Activated CD4-positive, alpha-beta T cell treated with anti-CD3 and anti-CD28 coated beads for 36 hours (primary cell): Measurements from ENCODE around the gene LSMEM2. TPM values are rescaled to one million over a fixed set of nuclear protein-coding genes. Genes with fewer than 3 reads are reported as not detected.
"Not testable (repeated sequence)": the region's sequence is repeated elsewhere in the genome, so short reads cannot be mapped to it uniquely, and the experiment has no call there.

Experiments
- ATAC-seq: fragments of 200-7000 bp; cut with Tn5 transposase; one replicate; pipeline ENCODE4 v1.10.0; 2021; ENCODE audit warnings: mild to moderate bottlenecking, moderate library complexity
- CTCF ChIA-PET: fragments of 350-600 bp; sonication (Branson Sonifier 250); formaldehyde crosslinking; loops from one replicate; lab custom pipeline; 2021; ENCODE audit warnings: antibody characterized with exemption; lab: Charles Lee
- POLR2A ChIA-PET: fragments of 350-600 bp; sonication (Branson Sonifier 250); formaldehyde crosslinking; loops from one replicate; lab custom pipeline; 2021; ENCODE audit warnings: antibody characterized with exemption, inconsistent platforms; lab: Charles Lee
- DNase-seq: peaks from one replicate; pipeline ENCODE4 v3.0.0-alpha.2; 2020
- H3K27ac Mint-ChIP-seq: one replicate; pipeline ENCODE4 v1.8.0; 2021; ENCODE audit warnings: mixed read lengths
- H3K27me3 Mint-ChIP-seq: one replicate; pipeline ENCODE4 v1.8.0; 2021; ENCODE audit warnings: mixed read lengths
- H3K36me3 Mint-ChIP-seq: one replicate; pipeline ENCODE4 v1.8.0; 2021; ENCODE audit warnings: low read depth, mixed read lengths
- H3K4me1 Mint-ChIP-seq: one replicate; pipeline ENCODE4 v1.8.0; 2021; ENCODE audit warnings: mixed read lengths
- H3K4me3 Mint-ChIP-seq: one replicate; pipeline ENCODE4 v1.8.0; 2021; ENCODE audit warnings: mild to moderate bottlenecking, moderate library complexity, mixed read lengths
- H3K9me3 Mint-ChIP-seq: one replicate; pipeline ENCODE4 v1.8.0; 2021; ENCODE audit warnings: low read depth, mixed read lengths
- intact Hi-C, 2 experiments: fragments of 100-400 bp; cut with DNase I in 1 of 2; cut with micrococcal nuclease in 1 of 2; formaldehyde crosslinking; loops; one replicate each; pipeline versions ENCODE4 v1.14.2 to v1.15.1; 2022 to 2024; cut with DNase I, micrococcal nuclease
- total RNA-seq, 2 experiments: library from RNA; stranded (reverse); gene quantifications; one replicate each; pipeline ENCODE4 v1.2.3, GENCODE V29; 2021

Gene LSMEM2
- total RNA-seq, 2 experiments from 2014 or later = not detected

DNA sequence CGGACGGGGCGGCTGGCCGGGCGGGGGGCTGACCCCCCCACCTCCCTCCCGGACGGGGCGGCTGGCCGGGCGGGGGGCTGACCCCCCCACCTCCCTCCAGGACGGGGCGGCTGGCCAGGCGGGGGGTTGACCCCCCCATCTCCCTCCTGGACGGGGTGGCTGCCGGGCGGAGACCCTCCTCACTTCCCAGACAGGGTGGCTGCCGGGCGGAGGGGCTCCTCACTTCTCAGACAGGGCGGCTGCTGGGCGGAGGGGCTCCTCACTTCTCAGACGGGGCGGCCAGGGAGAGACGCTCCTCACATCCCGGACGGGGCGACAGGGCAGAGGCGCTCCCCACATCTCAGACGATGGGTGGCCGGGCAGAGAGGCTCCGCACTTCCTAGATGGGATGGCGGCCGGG, 33.2 kb downstream of the LSMEM2 start:
- H3K36me3 Mint-ChIP-seq, CTCF ChIA-PET, DNase-seq, POLR2A ChIA-PET, H3K27me3 Mint-ChIP-seq, ATAC-seq, H3K4me3 Mint-ChIP-seq, H3K27ac Mint-ChIP-seq, H3K9me3 Mint-ChIP-seq, intact Hi-C loops: not testable (repeated sequence)
- H3K4me1 Mint-ChIP-seq = peaks cover 12% of the 10 kb centered on the region

DNA sequence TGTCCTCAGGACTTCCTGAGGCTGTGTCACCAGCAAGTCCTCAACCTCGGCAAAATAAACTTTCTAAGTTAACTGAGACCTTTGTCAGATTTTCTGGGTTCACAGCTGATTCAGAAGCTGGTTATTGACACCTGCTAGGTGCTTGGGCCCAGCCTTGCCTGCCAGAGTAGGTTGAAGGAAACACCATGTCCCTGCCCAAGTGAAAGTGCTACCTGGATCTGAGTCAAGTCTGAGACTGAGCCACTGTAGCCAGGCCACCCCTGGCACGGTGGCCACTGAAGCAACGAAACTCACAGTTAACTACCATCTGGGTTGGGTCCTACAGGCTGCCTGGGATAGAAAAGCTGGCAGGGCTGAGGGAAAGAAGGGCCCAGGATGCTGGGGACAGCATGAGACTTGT, 35.5 kb downstream of the LSMEM2 start:
- Mint-ChIP-seq H3K27me3 (no peaks in the 10 kb centered on the region), H3K27ac (no peak overlapping the region), H3K4me1 (peaks cover 25% of the 10 kb centered on the region), H3K36me3 (peaks cover 1% of the 10 kb centered on the region), H3K9me3 (no peaks in the 10 kb centered on the region), H3K4me3 (no peak overlapping the region)
- ATAC-seq = no peak
- CTCF ChIA-PET = interaction anchor here (0.6 to 1.0 kb wide), 4 partner anchors 12 to 335 kb away, joined by 3 to 4 read pairs (median 4); no protein-coding TSS in a partner anchor
- DNase-seq = no peak
- intact Hi-C loops = no loop called here
- POLR2A ChIA-PET = no interaction called here

DNA sequence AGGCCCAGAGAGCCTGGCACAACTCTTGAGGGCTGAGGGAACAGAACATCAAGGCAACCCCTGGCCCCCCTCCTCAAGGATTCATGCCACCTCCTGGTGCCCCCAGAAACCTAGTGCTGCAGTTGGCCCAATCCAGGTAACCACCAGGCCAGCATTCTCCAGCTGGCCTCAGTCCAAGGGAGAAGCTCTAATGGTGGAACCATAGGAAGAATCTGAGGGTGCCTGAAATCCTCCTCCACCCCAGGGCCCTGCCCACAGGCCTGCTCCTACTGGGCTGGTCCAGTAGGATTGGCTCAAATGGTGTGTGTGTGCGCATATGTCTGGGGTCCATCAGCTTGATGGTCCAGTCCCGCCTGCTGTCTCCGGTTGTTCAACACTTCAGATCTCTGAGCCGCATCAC, 35.9 kb downstream of the LSMEM2 start:
- no peak for DNase-seq
- peaks cover under 1% of the 10 kb centered on the region for H3K36me3 Mint-ChIP-seq

DNA sequence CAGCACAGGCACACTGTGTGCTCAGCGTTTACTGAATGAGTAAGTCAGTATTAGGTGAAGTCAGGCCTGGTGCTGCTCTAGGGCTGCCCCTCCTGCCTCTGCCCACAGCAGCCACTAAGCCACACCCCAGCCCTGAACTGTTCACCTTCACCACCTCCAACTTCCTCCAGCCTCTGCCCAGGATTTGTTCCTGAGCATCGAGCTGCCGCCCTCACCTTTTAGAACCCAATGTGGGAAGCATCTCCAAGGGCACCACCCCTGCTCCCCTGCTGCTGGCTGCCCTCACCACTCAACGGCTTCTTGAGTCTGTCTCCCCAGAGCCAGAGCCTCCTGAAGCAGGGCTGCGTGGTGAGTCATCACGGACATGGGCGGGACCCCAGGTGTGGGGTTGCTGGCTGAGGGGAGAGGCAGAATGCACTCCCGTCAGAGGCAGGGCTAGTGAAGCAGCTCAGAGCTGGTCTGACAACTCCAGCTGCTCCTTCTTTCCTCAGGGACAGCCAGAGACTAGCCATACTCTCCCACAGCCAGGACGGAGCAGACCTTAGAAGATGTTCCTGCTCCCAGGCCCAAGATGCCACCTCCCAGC, 37.9 kb downstream of the LSMEM2 start:
- ATAC-seq = peak; percentile 46
- intact Hi-C loops = no loop called here
- Mint-ChIP-seq H3K27ac (peak overlapping the region; percentile 38), H3K9me3 (no peaks in the 10 kb centered on the region), H3K4me1 (peaks cover 37% of the 10 kb centered on the region), H3K4me3 (no peak overlapping the region), H3K27me3 (no peaks in the 10 kb centered on the region), H3K36me3 (no peaks in the 10 kb centered on the region)
- DNase-seq = peak; percentile 70
- POLR2A ChIA-PET = no interaction called here
- CTCF ChIA-PET = interaction anchor here (0.6 to 1.5 kb wide), 4 partner anchors 10 to 364 kb away, joined by 3 to 4 read pairs (median 4); no protein-coding TSS in a partner anchor

More for the DNA sequence above, 35.9 kb downstream of the LSMEM2 start:
- ATAC-seq = no peak
- H3K27ac Mint-ChIP-seq = no peak overlapping the region
- no peaks in the 10 kb centered on the region for H3K27me3 Mint-ChIP-seq
- POLR2A ChIA-PET = interaction anchor here (0.6 kb wide), 1 partner anchor 10 kb away, joined by 3 read pairs; no protein-coding TSS in a partner anchor
- no peak overlapping the region for H3K4me3 Mint-ChIP-seq
- CTCF ChIA-PET = interaction anchor here (0.6 to 1.1 kb wide), 5 partner anchors 12 to 335 kb away, joined by 3 to 4 read pairs (median 3); no protein-coding TSS in a partner anchor
- intact Hi-C loops = no loop called here
- peaks cover 29% of the 10 kb centered on the region for H3K4me1 Mint-ChIP-seq
- H3K9me3 Mint-ChIP-seq = no peaks in the 10 kb centered on the region

DNA sequence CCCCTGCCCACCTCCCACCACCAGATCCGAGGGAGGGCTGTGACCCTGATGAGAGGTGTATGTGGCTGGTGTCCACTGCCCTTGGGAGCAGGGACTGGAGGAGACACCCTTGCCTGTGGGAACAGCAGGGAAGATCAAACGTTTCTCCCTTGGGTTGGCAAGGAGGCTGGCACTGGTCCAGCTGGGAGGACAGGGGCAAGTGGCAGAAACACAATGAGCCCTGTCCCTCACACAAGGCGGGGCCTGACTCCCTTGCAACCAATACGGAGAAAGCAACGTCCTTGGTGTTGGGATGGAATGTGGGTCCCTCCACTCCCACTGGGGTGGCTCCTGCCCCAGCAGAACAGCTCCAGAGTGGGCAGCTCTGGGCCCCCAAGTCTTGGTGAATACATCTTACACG, 38.4 kb downstream of the LSMEM2 start:
- POLR2A ChIA-PET = no interaction called here
- no peaks in the 10 kb centered on the region for H3K27me3 Mint-ChIP-seq
- no peak for DNase-seq
- peak overlapping the region; percentile 38 for H3K27ac Mint-ChIP-seq
- ATAC-seq = no peak
- CTCF ChIA-PET = interaction anchor here (0.5 to 1.5 kb wide), 3 partner anchors 11 to 363 kb away, joined by 3 to 4 read pairs (median 3); no protein-coding TSS in a partner anchor
- H3K4me3 Mint-ChIP-seq = no peak overlapping the region
- H3K36me3 Mint-ChIP-seq = no peaks in the 10 kb centered on the region
- intact Hi-C loops = no loop called here
- H3K4me1 Mint-ChIP-seq = peaks cover 37% of the 10 kb centered on the region
- no peaks in the 10 kb centered on the region for H3K9me3 Mint-ChIP-seq

DNA sequence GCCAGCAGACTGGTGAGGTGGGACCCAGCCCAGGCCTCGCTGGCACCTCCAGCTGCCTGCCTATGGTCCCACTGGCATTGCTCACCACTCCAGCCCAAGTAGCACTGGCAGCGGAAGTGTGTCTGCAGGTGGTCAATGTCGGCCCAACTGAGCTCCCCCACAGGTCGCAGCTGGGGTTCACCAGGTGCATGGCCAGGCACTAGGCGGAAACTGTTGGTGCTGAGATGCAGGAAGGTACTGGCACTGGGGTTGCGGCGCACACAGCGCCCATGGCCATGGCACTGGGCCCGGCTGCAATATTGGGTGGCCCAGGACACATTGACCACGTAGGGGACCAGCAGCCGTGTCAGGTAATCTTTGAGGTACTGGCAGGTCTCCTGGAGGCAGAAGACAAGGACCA, 39.3 kb downstream of the LSMEM2 start:
- H3K9me3 Mint-ChIP-seq = no peaks in the 10 kb centered on the region

DNA sequence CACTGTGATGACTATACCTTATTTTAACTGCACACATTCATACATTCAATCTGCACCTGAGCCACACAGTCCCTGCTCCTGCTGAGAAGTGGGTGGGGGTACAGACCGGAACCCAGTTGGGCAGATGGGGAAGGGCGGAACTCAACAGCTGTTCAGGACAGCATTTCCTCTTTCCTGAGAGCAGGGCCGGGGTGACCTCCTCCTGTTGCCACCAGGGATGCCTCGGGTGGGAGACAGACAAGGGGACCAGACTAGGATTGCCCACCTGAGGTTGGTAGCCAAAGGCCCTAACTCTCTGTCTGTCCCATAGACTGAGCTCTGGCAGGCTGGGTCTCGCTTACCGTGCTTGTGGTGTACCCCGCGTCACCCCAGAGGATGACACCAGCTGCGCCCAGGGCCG, 39.7 kb downstream of the LSMEM2 start:
- POLR2A ChIA-PET = interaction anchor here (0.6 kb wide), 1 partner anchor 19 kb away, joined by 3 read pairs; no protein-coding TSS in a partner anchor
- DNase-seq (no peak), ATAC-seq (no peak)
- Mint-ChIP-seq H3K27ac (no peak overlapping the region), H3K27me3 (no peaks in the 10 kb centered on the region), H3K4me1 (peaks cover 40% of the 10 kb centered on the region), H3K4me3 (no peak overlapping the region), H3K36me3 (no peaks in the 10 kb centered on the region), H3K9me3 (no peaks in the 10 kb centered on the region)
- CTCF ChIA-PET = interaction anchor here (0.5 to 2.9 kb wide), 4 partner anchors 9 to 1622 kb away, joined by 3 to 11 read pairs (median 4); partner anchors contain the start of genes HYAL3, NAA80 and TUSC2
- intact Hi-C loops = no loop called here

More for the DNA sequence above, 39.3 kb downstream of the LSMEM2 start:
- H3K4me1 Mint-ChIP-seq = peaks cover 40% of the 10 kb centered on the region
- CTCF ChIA-PET = interaction anchor here (0.5 to 2.9 kb wide), 4 partner anchors 10 to 1623 kb away, joined by 3 to 11 read pairs (median 4); partner anchors contain the start of genes HYAL3, NAA80 and TUSC2
- no peak overlapping the region for H3K27ac Mint-ChIP-seq
- no peak overlapping the region for H3K4me3 Mint-ChIP-seq
- H3K36me3 Mint-ChIP-seq = no peaks in the 10 kb centered on the region
- no peaks in the 10 kb centered on the region for H3K27me3 Mint-ChIP-seq
- ATAC-seq = no peak
- POLR2A ChIA-PET = no interaction called here
- intact Hi-C loops = no loop called here
- no peak for DNase-seq

DNA sequence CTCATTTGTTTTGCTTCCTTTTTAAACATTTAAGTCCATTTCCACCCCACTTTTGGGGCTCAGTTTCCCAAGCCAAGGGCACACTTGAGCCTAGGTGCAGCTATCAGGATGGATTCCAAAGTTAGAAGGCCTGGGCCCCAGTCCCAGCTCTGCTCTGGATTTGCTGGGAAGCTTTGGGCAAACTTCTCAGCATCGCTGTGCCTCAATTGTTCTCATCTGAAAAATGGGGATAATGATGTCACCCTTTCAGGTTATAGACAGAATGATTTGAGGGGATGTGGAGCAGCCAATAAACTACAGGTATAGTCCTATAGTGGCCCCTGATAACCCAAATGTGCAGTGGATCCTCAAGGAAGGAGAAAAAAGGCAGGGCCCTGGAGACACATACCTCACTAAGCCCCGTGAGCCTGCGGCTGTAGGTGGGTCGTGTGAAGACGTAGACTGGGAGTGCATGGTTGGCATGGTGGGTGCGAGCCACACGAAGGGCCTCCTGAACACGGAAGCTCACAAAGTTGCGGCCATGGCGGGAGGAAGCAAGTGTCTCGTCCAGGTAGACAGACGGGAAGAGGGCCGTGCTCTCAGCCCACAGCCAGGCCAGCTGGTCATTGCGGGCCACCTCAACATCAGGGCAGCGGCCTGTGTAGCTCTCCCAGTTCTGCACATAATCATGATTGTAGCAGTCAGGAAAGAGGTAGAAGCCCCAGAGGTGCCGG, 40.5 kb downstream of the LSMEM2 start:
- ATAC-seq = no peak
- Mint-ChIP-seq H3K4me1 (peaks cover 40% of the 10 kb centered on the region), H3K9me3 (no peaks in the 10 kb centered on the region), H3K4me3 (no peak overlapping the region), H3K27ac (no peak overlapping the region), H3K27me3 (no peaks in the 10 kb centered on the region), H3K36me3 (no peaks in the 10 kb centered on the region)
- ChIA-PET POLR2A (interaction anchor here (0.6 kb wide), 1 partner anchor 19 kb away, joined by 3 read pairs; no protein-coding TSS in a partner anchor), CTCF (interaction anchor here (0.7 to 2.9 kb wide), 4 partner anchors 8 to 1365 kb away, joined by 3 to 11 read pairs (median 4); partner anchors contain the start of genes HYAL3, NAA80 and TUSC2)
- intact Hi-C loops = no loop called here
- no peak for DNase-seq

DNA sequence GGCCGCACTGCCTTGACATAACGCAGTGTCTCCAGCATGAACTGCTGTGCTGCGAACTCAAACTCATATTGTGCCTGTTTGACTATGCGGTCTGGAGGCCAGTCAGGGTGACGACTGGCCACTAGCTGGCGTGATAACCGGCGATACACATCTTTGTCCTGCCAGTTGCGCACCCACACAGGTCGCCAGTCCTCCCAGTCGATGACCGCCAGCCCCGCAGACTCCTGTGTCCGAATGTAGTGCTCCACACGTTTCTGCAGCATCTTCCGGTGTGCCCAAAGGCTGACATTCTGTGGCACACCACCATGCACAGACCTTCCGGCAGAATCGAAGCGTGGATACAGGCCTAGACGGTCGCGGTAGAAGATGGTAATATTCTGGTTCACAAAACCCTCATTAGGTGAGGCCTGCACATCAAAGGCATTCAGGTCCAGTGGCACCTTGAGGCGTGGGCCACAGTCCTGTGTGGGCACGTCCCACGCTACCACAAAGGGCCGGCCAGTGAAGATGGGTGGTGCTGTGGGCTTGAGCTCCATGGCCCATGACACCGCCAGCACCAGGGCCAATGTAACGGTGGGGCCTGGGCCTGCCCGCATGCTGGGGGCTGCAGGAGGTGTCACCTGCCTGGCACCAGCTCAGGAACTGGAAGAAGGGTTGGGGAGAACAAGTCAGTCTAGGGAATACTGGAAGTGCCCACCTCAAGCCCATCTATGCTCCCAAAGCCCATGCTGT, 41.2 kb downstream of the LSMEM2 start:
- H3K27me3 Mint-ChIP-seq = no peaks in the 10 kb centered on the region
- H3K36me3 Mint-ChIP-seq = no peaks in the 10 kb centered on the region
- no peaks in the 10 kb centered on the region for H3K9me3 Mint-ChIP-seq
- H3K4me3 Mint-ChIP-seq = peak overlapping the region; percentile 84
- DNase-seq (no peak), ATAC-seq (no peak)
- ChIA-PET CTCF (interaction anchor here (0.6 to 2.9 kb wide), 5 partner anchors 14 to 1245 kb away, joined by 3 to 11 read pairs (median 3); partner anchors contain the start of genes HYAL3 and NAA80), POLR2A (interaction anchor here (0.6 to 1.8 kb wide), 3 partner anchors 17 to 1328 kb away, joined by 3 to 4 read pairs (median 3); no protein-coding TSS in a partner anchor)
- H3K4me1 Mint-ChIP-seq = peaks cover 40% of the 10 kb centered on the region
- intact Hi-C loops = loop anchor here (2.0 to 10.0 kb wide), 3 partner anchors 17 to 125 kb away; partner anchors contain the start of gene LSMEM2 (in 1 of the 2)
- no peak overlapping the region for H3K27ac Mint-ChIP-seq

DNA sequence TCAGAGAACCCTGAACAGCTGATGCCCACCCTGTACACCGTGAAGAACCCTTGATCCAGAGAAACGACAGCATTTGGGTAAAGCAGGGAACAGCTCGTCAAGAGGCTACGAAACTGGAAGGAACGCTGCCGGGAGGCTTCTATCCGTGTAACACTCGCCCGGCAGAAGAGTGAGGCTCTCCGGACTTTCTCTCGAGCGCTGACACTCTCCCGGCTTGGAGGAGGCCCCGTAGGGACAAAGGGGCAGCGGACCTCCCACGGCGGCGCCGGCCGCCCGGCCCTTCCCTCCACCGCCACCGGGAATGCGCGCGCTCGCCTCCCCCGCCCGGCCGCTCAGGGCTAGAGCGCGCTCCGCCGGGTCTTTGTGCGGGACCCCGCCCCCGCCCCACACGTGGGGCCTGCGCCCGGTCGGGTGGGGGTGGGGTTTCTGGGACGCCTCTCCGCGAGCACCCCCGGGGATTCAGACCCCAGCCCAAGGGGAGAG, 42.0 kb downstream of the LSMEM2 start:
- H3K27me3 Mint-ChIP-seq = no peaks in the 10 kb centered on the region
- DNase-seq (peak; percentile 75), ATAC-seq (peak; percentile 47)
- H3K36me3 Mint-ChIP-seq = no peaks in the 10 kb centered on the region
- peaks cover 37% of the 10 kb centered on the region for H3K4me1 Mint-ChIP-seq
- CTCF ChIA-PET = interaction anchor here (0.5 to 2.9 kb wide), 6 partner anchors 11 to 272 kb away, joined by 3 to 11 read pairs (median 3); partner anchors contain the start of genes HYAL3 and NAA80
- no peaks in the 10 kb centered on the region for H3K9me3 Mint-ChIP-seq
- H3K27ac Mint-ChIP-seq = peak overlapping the region; percentile 80
- H3K4me3 Mint-ChIP-seq = peak overlapping the region; percentile 84
- POLR2A ChIA-PET = interaction anchor here (0.7 to 1.8 kb wide), 2 partner anchors 16 to 21 kb away, joined by 3 to 4 read pairs; no protein-coding TSS in a partner anchor
- intact Hi-C loops = loop anchor here (1.0 to 10.0 kb wide), 10 partner anchors 16 to 126 kb away; partner anchors contain the start of genes HYAL3 (in 2 of the 2), NAA80 (in 2 of the 2), IFRD2 (in 1 of the 2) and LSMEM2 (in 1 of the 2)
